HCT116 (cell line): ENCODE results near the gene GGNBP2. TPM values are rescaled to one million over a fixed set of nuclear protein-coding genes. Genes with fewer than 3 reads are reported as not detected.

Experiments used
- ATAC-seq: fragments of 200-7000 bp; cut with Tn5 transposase; 2 replicates; pipeline ENCODE4 v1.9.1; 2020; ENCODE audit warnings: mild to moderate bottlenecking, moderate library complexity
- BruUV-seq: library from RNA; stranded (reverse); fragments of 400-500 nt; replicated peaks from 2 replicates; lab custom pipeline; 2021; lab: Mats Ljungman, UMichigan
- CTCF ChIA-PET: fragments of 300-600 bp; sonication (Branson Sonifier 250); formaldehyde crosslinking; loops from one replicate; lab custom pipeline; 2021; ENCODE audit warnings: antibody characterized with exemption; lab: Charles Lee
- POLR2A ChIA-PET: fragments of 300-600, 350-600 bp; sonication (Branson Sonifier 250); formaldehyde crosslinking; loops from one replicate; lab custom pipeline; 2021; ENCODE audit warnings: antibody characterized with exemption; lab: Charles Lee
- RAD21 ChIA-PET, 2 experiments: fragments of 300-600 bp; sonication (Branson Sonifier 250); formaldehyde crosslinking; loops; one replicate each; lab custom pipeline; 2023; ENCODE audit warnings: low total read pairs in 2 of 2; ENCODE audit not compliant: uncharacterized antibody in 2 of 2, unreplicated experiment in 2 of 2, low non-redundant PET in 1 of 2; lab: Charles Lee
- DNase-seq: peaks from one replicate; pipeline ENCODE4 v3.0.0-alpha.2; 2010; ENCODE audit warnings: low read depth, low spot score
- H2AFZ ChIP-seq: fragments of 200-600 bp; shearing (Covaris generic), sonication (generic); 2 replicates; pipeline ENCODE4 v1.6.1; 2017; ENCODE audit warnings: low read depth, mixed run types, mixed read lengths, antibody characterized with exemption, low read length; ENCODE audit not compliant: poor library complexity, severe bottlenecking
- H3K27ac ChIP-seq: 2 replicates; pipeline ENCODE4 v1.5.1; 2012; ENCODE audit warnings: low read depth, low read length
- H3K27me3 ChIP-seq: fragments of 200-600 bp; sonication (generic); 2 replicates; pipeline ENCODE4 v1.6.1; 2016; ENCODE audit warnings: mixed run types, low read length, mixed read lengths; ENCODE audit not compliant: insufficient read depth
- H3K36me3 ChIP-seq, 2 experiments: fragments of 200-500 bp in 1 of 2; fragments of 200-600 bp in 1 of 2; sonication (Bioruptor generic) in 1 of 2; sonication (generic) in 1 of 2; 2 replicates each; pipeline versions ENCODE4 v1.5.1 to v1.6.1; 2014 to 2016; ENCODE audit warnings: low read length in 2 of 2, inconsistent platforms in 1 of 2, mixed read lengths in 1 of 2, mixed run types in 1 of 2; ENCODE audit not compliant: insufficient read depth in 2 of 2, control insufficient read depth in 1 of 2
- H3K4me1 ChIP-seq, 2 experiments: fragments of 200-600 bp in 1 of 2; sonication (generic) in 1 of 2; 2 replicates each; pipeline versions ENCODE4 v1.5.1 to v1.6.1; 2012 to 2017; ENCODE audit warnings: low read length in 2 of 2, inconsistent platforms in 1 of 2, mild to moderate bottlenecking in 1 of 2, mixed read lengths in 1 of 2, mixed run types in 1 of 2, moderate library complexity in 1 of 2; ENCODE audit not compliant: insufficient read depth in 2 of 2, control insufficient read depth in 1 of 2
- H3K4me2 ChIP-seq: fragments of 200-600 bp; sonication (generic); 2 replicates; pipeline ENCODE4 v1.6.1; 2017; ENCODE audit warnings: mixed run types, low read length, mixed read lengths
- H3K4me3 ChIP-seq, 2 experiments: fragments of 200-600 bp in 1 of 2; sonication (generic) in 1 of 2; replicated peaks in 1 of 2; 2 replicates each; pipeline ENCODE4 v1.5.1; 2011 to 2016; ENCODE audit warnings: low read length in 2 of 2, control low read depth in 1 of 2, low read depth in 1 of 2, mild to moderate bottlenecking in 1 of 2, mixed read lengths in 1 of 2, mixed run types in 1 of 2
- H3K79me2 ChIP-seq: fragments of 200-600 bp; sonication (generic); 2 replicates; pipeline ENCODE4 v1.6.1; 2017; ENCODE audit warnings: mild to moderate bottlenecking, mixed run types, low read length, moderate library complexity, mixed read lengths; ENCODE audit not compliant: insufficient read depth
- H3K9ac ChIP-seq: fragments of 200-600 bp; sonication (generic); 2 replicates; pipeline ENCODE4 v1.6.1; 2016; ENCODE audit warnings: low read length, mixed read lengths
- H3K9me2 ChIP-seq: fragments of 200-600 bp; sonication (generic), shearing (Covaris generic); 2 replicates; pipeline ENCODE4 v1.6.1; 2017; ENCODE audit warnings: mixed run types, mild to moderate bottlenecking, moderate library complexity; ENCODE audit not compliant: insufficient read depth
- H3K9me3 ChIP-seq, 2 experiments: fragments of 200-500 bp in 1 of 2; fragments of 200-600 bp in 1 of 2; sonication (Bioruptor generic) in 1 of 2; sonication (generic) in 1 of 2; 2 replicates each; pipeline ENCODE4 v1.6.1; 2014 to 2017; ENCODE audit warnings: low read length in 2 of 2, mixed read lengths in 2 of 2, inconsistent platforms in 1 of 2, low read depth in 1 of 2, mild to moderate bottlenecking in 1 of 2, mixed run types in 1 of 2, moderate library complexity in 1 of 2; ENCODE audit not compliant: control insufficient read depth in 1 of 2, insufficient read depth in 1 of 2
- H4K20me1 ChIP-seq: fragments of 200-600 bp; sonication (generic), shearing (Covaris generic); 2 replicates; pipeline ENCODE4 v1.6.1; 2017; ENCODE audit warnings: mixed run types, mild to moderate bottlenecking, moderate library complexity; ENCODE audit not compliant: insufficient read depth
- CBX3 ChIP-seq: IDR thresholded peaks from 2 replicates; pipeline ENCODE4 v1.6.1; 2012; ENCODE audit warnings: low read depth
- CEBPB ChIP-seq: IDR thresholded peaks from 2 replicates; pipeline ENCODE4 v1.6.1; 2012; ENCODE audit warnings: low read depth
- EGR1 ChIP-seq: IDR thresholded peaks from 2 replicates; pipeline ENCODE4 v1.6.1; 2012; ENCODE audit warnings: low read depth
- ELF1 ChIP-seq: IDR thresholded peaks from 2 replicates; pipeline ENCODE4 v1.6.1; 2012; ENCODE audit warnings: low read depth, borderline replicate concordance
- EZH2phosphoT487 ChIP-seq: fragments of 200-600 bp; IDR thresholded peaks from 2 replicates; pipeline ENCODE4 v1.6.1; 2018; ENCODE audit warnings: antibody characterized with exemption, borderline replicate concordance
- FOSL1 ChIP-seq: IDR thresholded peaks from 2 replicates; pipeline ENCODE4 v1.6.1; 2012; ENCODE audit warnings: low read depth
- JUND ChIP-seq: IDR thresholded peaks from 2 replicates; pipeline ENCODE4 v1.6.1; 2012
- MAX ChIP-seq: IDR thresholded peaks from 2 replicates; pipeline ENCODE4 v1.6.1; 2012
- POLR2A ChIP-seq: IDR thresholded peaks from 2 replicates; pipeline ENCODE4 v1.7.0; 2011; ENCODE audit warnings: borderline replicate concordance; ENCODE audit not compliant: insufficient read depth, insufficient read length; ENCODE audit errors: extremely low read depth
- POLR2AphosphoS5 ChIP-seq: IDR thresholded peaks from 2 replicates; pipeline ENCODE4 v1.6.1; 2011; ENCODE audit warnings: mild to moderate bottlenecking, low read depth, low read length, moderate library complexity
- SIN3A ChIP-seq: IDR thresholded peaks from 2 replicates; pipeline ENCODE4 v1.6.1; 2012; ENCODE audit warnings: low read depth
- TCF7L2 ChIP-seq: IDR thresholded peaks from 2 replicates; pipeline ENCODE4 v1.7.0; 2011; ENCODE audit warnings: borderline replicate concordance, inconsistent platforms; ENCODE audit not compliant: insufficient read depth, insufficient read length; ENCODE audit errors: extremely low read depth
- YY1 ChIP-seq: IDR thresholded peaks from 2 replicates; pipeline ENCODE4 v1.6.1; 2011; ENCODE audit warnings: low read length, low read depth, moderate library complexity, mild to moderate bottlenecking; ENCODE audit not compliant: insufficient replicate concordance; ENCODE audit errors: extremely low read depth
- ZBTB33 ChIP-seq: IDR thresholded peaks from 2 replicates; pipeline ENCODE4 v1.6.1; 2011; ENCODE audit warnings: mild to moderate bottlenecking, low read length, moderate library complexity; ENCODE audit not compliant: insufficient replicate concordance; ENCODE audit errors: extremely low read depth
- ZFX ChIP-seq: fragments of 450-650 bp; IDR thresholded peaks from 2 replicates; pipeline ENCODE4 v1.6.1; 2017
- ZNF274 ChIP-seq: fragments of 200-500 bp; sonication (Bioruptor generic); IDR thresholded peaks from 2 replicates; pipeline ENCODE4 v1.6.1; 2014; ENCODE audit warnings: mild to moderate bottlenecking, low read depth, low read length, inconsistent platforms
- intact Hi-C: fragments of 100-400 bp; cut with micrococcal nuclease; formaldehyde crosslinking; loops from 2 replicates; pipeline ENCODE4 v1.10.0; 2022
- total RNA-seq: library from RNA; stranded (reverse); gene quantifications from one replicate; pipeline ENCODE4 v1.2.1, GENCODE V29; 2021; ENCODE audit not compliant: unreplicated experiment

The GGNBP2 gene
- total RNA-seq, 1 experiment from 2014 or later, result 58.2 TPM

- no peaks in the 10 kb centered on the region for H3K9me2 ChIP-seq
- ChIA-PET RAD21 (no interaction called here), POLR2A (no interaction called here), CTCF (interaction anchor here (1.1 to 1.6 kb wide), 3 partner anchors 11 to 13 kb away, joined by 3 to 5 read pairs (median 3); partner anchors contain the start of gene MRM1)
- DNase-seq (no peak), ATAC-seq (no peak)
- H3K9me3 ChIP-seq, result no peaks in the 10 kb centered on the region
- H3K27me3 ChIP-seq, result no peaks in the 10 kb centered on the region
- no peak overlapping the region for H3K4me2 ChIP-seq
- no peak overlapping the region for H3K27ac ChIP-seq
- H2AFZ ChIP-seq, result no peak overlapping the region
- H3K36me3 ChIP-seq, result no peaks in the 10 kb centered on the region
- H3K9ac ChIP-seq, result no peak overlapping the region
- BruUV-seq, result no TSS peak
- H3K4me1 ChIP-seq, result peaks cover 4 to 15% of the 10 kb centered on the region in 2 experiments; a peak in 3 of 4 replicates
- no peak overlapping the region for H3K4me3 ChIP-seq
- H4K20me1 ChIP-seq, result no peaks in the 10 kb centered on the region
- H3K79me2 ChIP-seq, result no peaks in the 10 kb centered on the region
- TF ChIP-seq ZNF274, result no peak
- no peak for TF ChIP-seq TCF7L2
- no peak for TF ChIP-seq ZBTB33
- TF ChIP-seq MAX, result no peak
- no peak for TF ChIP-seq POLR2A
- no peak for TF ChIP-seq EGR1
- TF ChIP-seq EZH2phosphoT487, result no peak
- TF ChIP-seq FOSL1, result no peak
- no peak for TF ChIP-seq JUND
- TF ChIP-seq ELF1, result no peak
- no peak for TF ChIP-seq ZFX
- TF ChIP-seq YY1, result no peak
- TF ChIP-seq POLR2AphosphoS5, result no peak
- TF ChIP-seq CBX3, result no peak
- TF ChIP-seq CEBPB, result no peak
- no peak for TF ChIP-seq SIN3A
- intact Hi-C loops, result no loop called here
Observed at GRCh38 chr17:36614081-36614480, 69.4 kb downstream of the GGNBP2 start.
